ENCODE results near the gene ZMYND19.
"Not testable (repeated sequence)": the region's sequence is repeated elsewhere in the genome, so short reads cannot be mapped to it uniquely, and the experiment has no call there.

The ZMYND19 gene

DNA sequence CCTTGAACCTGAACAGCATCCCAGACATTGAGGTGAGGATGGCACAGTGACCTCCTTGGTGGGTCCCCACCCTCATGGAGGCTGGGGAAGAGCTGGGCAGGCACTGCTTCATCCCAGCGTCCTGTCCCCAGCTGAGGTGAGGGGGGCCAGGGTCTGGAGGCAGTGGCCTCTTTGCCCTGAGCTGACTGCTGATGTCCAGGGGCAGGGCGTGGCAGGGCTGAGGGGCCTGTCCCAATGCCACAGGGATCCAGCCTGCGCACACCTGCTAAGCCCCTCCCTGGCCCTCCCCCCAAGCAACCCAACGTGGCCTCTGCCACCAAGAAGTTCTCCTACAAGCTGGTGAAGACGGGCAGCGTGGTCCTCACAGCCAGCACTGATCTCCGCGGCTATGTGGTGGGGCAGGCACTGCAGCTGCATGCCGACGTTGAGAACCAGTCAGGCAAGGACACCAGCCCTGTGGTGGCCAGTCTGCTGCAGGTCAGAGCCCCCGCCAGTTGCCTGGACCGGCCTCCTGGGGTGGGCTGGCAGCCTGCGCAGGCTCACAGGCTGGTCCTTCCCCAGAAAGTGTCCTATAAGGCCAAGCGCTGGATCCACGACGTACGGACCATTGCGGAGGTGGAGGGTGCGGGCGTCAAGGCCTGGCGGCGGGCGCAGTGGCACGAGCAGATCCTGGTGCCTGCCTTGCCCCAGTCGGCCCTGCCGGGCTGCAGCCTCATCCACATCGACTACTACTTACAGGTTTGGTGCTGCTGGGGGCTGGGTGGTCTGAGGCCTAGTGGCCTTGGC lies 23.6 kb upstream of the ZMYND19 start:
- no peak for DNase-seq

DNA sequence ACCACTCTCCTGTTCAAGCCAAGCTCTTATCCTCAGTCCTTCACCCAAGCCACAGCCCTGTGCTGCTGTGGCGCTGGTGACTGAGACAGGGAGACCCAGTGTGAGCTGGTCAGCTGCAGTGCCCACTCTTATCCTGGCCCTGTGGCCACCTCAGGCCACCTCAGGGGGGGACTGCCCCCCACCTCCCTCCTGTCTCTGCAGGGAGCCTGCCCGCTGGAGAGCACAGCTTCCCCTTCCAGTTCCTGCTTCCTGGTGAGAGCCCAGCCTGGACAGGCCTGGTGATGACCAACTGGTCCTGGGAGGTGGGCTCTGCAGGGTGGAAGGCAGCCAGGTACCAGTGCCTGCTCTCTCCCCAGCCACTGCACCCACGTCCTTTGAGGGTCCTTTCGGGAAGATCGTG lies 22.9 kb upstream of the ZMYND19 start:
- no peak for DNase-seq

DNA sequence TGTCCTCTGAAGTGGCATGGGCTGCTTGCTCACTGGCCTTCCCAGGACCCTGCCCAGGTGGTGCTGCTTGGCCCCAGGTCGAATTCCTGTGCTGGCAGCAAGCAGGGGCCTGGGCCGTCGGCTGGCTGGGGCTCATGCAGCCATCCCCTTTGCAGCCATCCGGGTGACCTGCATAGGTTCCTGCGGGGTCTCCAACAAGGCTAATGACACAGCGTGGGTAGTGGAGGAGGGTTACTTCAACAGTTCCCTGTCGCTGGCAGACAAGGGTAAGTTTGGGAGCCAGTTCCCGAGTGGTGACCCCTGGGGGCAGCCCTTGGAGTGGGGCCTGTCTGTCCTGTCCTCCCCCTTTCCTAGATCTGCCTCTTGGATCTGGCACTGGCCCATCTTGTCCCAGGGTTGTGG lies 22.4 kb upstream of the ZMYND19 start:
- no peak for DNase-seq

DNA sequence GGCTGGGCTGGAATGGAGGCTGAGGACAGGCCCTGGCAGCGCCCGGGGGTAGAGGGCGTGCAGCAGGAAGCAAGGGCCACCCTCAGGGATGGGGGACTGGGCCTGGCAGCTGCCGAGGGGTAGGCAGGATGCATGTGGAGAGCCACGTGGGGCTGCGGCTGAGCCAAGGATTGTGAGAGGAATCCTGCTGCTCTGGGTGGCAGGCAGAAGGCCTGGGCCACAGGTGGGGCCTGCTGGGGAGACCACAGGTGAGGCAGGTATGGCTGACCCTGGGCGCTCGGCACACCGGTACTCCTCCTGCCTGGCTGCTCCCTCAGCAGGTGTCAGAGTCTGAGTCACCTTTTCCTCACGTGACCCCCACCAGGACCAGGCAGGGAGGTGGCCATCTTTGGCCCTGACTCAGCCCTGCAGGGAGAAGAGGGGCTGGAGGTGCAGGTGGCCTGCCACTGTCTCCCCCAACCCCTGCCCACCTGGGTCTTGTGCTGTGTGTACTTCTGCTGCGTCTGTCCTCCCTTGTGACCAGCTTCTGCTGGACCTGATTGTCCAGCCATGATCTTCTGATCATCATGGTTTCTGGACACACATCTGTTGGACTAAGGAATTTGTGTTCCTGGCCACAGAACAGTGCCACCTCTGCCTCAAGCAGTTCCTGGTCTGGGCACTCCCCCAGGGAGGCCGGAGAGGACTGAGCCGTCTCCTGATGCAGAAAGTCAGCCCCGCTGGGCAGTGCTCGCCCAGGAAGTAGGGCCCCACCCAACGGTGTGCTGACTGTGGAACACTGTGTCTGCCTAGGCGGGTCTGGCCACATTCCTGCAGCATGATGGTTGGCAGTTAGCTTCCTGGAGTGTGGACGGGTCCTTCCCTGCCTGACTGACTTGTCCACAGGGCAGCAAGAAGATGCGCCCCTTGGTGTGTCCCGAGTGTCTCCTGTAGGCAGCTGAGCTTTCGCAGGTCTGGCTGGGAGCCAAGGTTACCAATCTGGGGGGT lies 21.6 kb upstream of the ZMYND19 start:
- DNase-seq, result peak; percentile 34

DNA sequence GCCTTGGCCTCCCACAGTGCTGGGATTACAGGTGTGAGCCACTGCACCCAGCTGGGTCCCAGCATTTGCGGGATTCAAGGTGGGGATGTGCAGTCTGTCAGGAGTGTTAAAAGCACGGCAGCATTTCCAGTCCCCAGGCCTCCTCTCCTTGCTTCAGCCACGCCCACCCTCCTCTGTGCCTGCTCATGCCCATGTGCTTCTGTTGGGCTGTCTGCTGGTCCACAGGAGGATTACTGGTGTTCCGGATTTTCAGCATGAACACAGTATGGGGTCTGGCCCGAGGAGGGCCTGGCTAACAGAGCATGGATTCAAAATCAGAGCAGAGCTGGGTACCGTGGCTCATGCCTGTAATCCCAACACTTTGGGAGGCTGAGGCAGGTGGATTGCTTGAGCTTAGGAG lies 20.6 kb upstream of the ZMYND19 start:
- no peak for DNase-seq

DNA sequence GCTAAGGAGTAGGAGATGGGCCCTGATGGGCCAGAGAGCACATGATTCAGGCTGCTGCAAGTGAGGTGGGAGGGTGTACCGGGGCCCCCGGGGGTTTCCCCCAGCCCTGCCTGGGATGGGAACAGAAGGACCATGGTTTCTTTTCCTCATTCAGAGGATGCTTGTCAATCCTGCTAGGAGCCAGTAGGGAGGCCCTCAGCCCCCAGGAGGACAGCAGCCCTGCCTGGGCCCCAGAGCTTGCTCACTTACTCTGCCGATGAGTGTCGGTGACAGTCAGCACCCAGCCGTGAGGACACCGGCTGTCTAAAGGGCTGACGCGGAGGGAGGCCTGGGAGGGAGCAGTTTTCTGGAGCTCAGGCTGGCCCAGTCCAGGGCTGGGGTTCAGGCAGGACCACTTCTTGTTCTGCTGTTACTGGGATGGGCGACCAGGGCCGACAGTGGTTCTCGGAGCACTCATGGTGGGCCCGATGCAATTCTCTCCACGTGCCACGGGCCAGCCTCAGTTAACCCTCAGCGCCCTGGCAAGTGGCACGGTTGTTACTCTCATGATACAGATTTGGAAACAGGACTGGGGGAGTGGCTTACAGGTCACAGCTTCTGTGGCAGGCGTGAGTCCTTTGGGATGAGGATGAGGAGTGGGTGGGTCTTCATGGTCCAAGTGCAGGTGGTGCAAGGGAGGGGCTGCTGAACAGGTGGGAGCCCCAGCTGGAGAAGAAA lies 17.0 kb upstream of the ZMYND19 start:
- no peak for DNase-seq

DNA sequence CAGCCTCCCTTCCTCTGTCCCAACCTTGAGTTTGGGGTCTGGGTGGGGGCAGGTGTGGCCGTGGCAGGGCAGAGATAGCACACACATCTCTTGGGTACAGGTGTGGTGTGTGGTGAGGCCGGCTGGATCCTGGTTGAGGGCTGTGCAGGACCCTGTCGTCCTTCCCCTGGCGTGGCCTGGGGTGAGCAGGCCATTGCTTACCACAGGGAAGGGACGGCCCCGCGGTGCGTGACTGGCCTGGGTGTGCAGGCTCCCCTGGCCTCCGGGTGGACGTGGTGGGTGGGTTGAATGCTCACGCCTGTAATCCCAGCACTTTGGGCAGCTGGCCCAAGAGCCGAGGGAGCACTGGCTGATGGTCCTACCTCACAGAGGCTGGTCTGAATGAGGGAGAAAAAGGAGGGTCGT lies 16.4 kb upstream of the ZMYND19 start:
- DNase-seq, result no peak

DNA sequence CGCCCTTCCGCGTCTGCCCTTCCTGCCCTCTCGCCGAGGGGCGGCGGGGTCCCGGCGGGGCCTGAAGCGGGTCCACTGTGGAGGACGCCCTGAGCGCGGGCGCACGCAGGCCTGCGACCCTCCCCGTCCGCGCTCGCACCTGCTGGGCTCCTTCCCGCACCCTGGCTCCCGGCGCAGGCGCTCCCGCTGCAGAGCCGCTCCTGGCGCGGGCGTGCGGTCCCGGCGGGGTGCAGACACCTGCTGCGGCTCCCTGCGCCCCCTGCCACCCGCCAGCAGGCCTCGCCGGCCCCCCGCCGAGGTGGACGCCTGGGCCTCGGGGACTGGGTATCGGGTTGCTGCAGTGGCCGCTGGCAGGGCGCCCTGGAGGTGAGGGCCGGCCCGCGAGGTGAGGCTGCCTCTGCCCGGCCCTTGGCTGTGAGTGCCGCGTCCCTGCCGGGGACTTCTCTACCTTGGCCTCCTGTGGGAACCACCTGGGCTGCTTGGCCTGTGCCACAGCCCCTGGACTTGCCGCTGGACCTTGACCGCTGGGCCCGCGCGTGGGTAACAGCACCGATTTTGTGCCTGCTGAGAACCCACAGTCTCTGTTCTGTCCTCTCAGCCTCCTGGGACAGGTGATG lies 15.8 kb upstream of the ZMYND19 start:
- DNase-seq, result peak; percentile 35

DNA sequence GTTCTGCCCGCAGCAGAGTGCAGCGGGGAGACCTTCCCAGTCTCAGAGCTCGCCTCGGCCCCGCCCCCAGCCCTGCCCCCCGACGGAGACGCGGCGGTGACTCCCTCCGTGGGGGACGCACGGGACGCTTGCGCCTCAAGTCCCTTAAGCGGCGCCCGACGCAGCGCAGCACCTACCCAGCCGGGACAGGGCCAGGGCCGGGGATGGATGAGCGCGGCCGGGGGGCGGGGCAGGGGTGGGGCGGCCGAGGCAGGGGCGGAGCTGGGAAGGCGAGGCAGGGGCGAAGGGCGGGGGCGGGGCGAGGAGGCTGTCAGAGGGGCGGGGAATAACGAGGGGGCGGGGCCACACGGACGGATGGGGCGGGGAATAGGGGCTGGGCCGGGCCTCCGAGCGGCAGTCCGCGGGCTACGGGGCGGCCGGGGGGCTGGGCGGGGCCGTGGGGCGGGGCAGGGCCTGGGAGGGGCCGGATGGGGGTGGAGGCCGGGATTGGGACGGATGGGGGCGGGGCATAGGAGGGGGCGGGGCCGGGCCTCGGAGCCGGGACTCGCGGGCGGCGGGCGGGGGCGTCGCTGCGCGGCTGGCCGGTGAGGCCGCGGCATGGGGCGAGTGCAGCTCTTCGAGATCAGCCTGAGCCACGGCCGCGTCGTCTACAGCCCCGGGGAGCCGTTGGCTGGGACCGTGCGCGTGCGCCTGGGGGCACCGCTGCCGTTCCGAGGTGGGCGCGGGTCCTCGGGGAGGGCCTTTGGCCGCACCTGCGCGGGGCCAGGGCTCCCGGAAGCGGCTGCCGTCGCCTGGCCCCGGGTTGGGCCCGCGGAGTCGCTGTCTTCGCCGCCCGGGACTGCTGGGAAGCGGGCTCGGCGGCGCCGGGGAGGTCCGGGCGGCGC lies 15.1 kb upstream of the ZMYND19 start, which contains the start of gene ARRDC1:
Gene ARRDC1, plus strand, starts transcription at position 566 of the 884 bp plus-strand sequence. Its CDS starts 32 bp downstream, at position 598.
- peak; percentile 89 for DNase-seq

DNA sequence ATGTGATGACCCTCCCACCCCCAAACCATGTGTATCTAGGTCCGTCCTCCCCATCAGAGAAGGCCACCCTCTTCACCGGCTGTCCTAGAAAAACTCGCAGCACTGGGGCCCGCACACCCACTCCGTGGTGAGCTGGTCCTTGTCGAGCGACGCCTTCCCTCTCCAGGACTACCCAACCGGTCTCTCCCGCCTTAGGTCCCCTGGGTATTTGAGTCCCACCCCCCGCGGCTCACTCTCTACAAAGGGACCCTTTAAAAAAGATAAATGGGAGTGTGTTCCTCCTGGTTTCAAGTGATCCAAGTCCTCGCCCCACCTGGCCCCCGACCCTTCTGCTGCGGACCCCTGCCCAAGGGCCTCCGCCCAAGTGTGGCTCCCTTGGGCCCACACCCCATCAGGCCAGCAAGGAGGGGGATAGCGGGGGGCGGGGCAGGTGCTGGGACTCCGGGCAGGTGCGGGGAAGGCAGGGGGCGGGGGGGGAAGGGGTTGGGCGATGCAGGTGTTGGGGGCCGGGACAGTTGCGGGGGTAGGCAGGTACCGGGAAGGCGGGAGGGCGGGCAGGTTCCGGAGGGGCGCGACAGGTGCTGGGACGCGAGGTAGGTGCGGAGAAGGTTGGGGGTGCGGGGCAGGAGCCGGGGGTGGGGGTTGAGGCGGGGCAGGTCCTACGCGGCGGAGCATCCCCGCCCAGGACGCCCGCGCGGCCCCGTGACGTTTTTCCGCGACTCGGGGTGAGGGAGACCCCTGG lies 14.2 kb upstream of the ZMYND19 start:
- no peak for DNase-seq

DNA sequence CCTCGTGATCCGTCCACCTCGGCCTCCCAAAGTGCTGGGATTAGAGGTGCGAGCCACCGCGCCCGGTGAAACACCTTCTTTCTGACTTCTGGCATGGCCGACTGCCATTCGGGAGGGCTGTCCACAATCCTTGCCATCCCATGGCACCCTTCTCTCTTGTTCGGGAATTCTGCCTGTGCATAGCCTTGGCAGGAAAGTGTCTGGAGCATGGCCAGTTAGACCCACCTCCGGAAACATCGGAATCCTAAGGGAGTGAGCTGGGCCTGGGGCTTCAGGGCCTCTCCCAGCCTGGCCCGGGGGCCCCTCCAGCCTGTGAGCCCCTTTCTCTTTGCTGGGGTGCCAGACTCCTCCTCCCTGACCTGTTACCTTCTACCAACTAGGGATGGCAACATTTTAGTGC lies 13.6 kb upstream of the ZMYND19 start:
- DNase-seq, result no peak

DNA sequence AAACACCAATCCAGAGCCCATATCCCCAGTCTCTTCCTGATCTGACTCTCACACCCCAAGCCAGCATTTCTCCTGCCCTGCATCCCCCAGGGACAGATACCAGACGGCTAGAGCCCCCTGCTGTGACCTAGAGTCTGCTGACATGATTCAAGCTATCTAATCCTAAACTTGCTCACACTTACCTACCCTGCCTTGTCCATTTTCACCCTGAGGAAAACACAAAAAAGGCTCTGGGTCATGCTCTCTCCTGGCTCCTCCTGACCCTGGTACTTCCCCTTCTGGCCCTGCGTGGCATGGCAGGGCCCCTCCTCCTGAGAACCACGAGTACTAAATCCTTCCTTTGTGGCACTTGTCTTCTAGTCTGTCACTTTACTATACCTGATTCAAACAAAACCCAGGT lies 12.3 kb upstream of the ZMYND19 start:
- DNase-seq, result no peak

DNA sequence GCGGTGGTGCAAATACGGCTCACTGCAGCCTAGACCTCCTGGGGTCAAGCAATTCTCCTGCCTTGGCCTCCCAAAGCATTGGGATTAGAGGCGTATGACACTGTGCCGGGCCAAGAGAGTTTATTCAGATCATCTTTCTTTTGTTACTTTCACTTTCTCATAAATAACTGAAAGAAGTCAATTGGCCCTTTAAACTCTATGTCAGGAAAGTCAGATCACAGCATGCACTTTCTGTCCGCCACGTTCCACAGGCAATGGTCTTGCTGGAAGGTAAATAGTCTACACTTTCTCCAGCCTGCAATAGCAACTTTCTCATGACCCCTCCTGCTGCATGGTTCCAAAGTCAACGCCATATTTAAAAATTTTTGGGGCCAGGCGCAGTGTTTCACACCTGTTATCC lies 8.6 kb upstream of the ZMYND19 start:
- DNase-seq, result no peak

DNA sequence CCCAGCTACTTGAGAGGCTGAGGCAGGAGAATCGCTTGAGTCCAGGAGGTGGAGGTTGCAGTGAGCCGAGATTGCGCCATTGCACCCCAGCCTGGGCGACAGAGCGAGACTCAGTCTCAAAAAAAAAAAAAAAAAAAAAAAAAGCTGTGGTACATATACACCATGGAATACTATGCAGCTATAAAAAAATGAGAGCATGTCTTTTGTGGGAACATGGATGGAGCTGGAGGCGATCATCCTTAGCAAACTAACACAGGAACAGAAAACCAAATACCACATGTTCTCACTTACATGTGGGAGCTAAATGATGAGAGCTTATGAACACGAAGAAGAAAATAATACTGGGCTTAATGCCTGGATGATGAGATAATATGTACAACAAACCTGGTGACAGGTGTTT lies 6.3 kb upstream of the ZMYND19 start:
- DNase-seq, result not testable (repeated sequence)

DNA sequence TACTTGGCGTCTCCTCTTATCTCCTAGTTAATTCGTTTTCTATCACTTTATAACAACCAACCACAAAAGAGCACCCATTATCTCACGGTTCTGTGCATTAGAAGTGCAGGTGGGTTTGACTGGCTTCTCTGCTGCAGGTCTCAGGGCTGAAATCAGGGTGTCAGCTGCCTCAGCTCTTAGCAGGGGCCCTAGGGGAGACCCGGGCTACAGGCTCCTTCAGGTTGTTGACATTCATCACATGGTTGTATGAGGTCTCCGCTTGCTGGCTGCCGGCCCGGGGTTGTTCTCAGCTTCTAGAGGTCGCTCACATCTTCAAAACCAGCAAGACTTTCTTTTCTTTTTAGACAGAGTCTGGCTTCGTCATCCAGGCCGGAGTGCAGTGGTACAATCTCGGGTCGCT lies 2.9 kb upstream of the ZMYND19 start:
- DNase-seq, result no peak

DNA sequence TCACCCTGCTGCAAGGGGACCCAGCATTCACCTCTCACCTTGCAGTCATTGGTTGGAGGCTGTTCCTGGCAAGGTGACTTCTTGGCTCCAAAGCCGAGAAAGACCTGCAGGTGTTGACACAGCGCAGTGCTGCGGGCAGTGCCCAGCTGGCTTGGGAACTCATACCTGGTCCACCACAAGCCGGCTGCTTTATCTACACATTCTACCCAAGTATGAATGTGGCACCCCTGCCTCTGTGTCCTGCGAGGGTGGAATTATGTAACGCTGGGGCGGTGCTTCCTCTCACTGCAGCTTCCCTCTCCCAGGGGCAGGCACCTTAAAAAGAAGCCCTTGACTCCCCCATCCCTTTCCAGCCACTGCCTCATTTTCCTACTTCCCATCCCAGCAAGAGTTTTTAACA lies 2.5 kb upstream of the ZMYND19 start:
- DNase-seq, result no peak

DNA sequence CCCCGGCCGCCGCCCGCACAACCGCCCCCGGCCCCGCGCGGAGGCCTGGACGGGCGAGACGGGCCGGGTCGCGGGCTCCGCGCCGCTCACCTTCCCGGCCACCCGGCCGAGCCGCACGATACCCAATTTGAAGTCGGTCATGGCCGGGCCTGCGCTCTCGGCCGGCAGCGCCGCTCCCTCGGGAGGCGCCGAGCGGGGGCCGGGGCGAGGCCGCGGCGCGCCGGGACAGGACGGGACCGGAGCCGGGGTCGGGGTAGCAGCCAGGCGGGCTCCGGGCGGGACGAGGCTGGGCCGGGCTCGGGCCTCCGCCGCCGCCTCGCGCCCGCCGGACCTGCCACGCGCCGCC lies 216 bp downstream of the ZMYND19 start:
- no peak for DNase-seq

DNA sequence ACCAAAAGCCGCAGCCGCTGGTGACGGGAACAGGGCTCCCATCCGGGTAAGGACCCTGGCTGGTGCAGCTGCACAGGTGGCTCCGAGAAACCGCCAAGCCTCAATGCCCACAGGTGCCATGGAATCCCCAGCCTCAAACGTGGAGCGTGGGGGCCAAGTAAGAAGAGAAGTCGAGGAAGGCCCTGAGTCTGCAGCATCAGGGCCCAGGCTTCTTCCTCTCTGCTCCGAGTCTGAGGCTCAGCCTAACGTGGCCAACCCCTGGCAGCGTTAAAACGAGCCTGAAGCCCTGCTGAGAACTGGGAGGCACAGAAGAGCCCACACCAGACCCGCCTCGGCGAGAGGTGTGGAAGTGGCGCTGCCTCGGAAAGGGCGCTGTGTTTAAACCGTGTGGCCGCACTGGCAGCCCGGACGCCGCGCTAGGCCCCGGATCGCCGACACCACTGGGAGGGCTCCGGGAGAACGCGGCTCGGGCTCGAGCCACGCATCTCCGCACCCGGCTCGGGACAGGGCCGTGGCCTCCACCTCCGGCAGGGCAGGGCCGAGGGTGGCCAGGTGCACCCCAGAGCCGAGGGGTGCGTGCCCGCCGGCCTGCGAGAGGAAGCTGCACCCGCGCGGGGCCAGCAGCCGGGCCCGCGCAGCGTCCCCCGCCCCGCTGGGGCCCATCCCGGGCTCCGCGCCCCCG lies 730 bp downstream of the ZMYND19 start:
- no peak for DNase-seq

DNA sequence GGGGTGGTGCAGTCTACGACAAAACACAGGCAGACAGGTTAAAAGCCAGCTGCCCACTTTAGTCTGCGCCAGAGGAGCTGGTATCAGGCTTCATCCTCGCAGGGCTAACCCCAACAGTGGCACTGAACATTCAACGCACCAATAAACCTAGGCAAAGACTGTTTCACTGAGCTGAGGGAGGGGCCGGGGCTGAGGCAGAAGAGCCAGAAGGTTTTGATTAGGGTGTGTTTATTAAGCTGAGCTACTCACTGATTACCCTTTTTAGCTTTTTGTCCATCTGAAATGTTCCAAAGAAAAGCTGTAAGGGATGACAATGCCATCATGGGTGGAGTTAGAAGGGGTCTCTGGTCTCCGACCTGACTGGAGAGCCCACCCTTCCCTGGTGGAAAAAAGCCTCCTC lies 1.4 kb downstream of the ZMYND19 start:
- DNase-seq, result no peak

DNA sequence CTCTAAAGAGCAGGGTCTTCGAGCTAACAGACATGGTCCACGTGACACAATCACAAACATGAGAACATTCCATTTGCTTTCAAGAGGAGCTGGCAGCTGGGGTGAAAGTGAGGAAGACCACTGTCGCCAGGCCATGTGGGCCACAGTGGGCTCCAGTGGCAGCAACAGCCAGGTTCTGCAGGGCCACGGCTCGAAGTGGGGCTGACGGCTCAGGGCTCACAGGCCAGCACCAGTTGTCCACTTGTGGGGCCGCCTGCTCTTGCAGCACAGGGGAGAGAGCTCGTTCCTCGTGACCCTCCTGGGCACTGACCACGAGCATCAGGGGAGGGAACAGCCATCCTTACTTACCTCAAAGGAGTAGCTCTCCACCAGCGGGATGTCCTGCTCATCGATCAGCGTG lies 2.0 kb downstream of the ZMYND19 start:
- no peak for DNase-seq

DNA sequence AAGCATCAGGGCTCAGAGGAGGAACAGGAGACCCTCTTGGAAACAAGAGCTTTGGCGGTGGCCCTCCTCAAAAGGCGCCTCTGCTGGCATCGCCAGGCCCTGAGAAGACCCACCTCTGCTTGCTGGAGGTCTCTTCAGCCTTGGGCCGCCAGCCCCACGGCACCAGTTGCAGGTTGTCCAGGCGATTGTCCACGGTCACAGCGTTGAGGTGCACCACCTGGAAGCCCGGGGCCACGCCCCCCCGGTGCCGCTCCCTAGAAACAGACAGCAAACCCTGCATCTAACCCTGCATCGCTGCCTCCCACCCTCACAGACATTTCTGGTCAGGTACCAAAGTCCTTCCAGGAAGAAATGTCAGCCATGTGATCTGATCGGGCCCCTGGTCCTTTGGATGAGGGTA lies 3.5 kb downstream of the ZMYND19 start:
- DNase-seq, result no peak
